Stimulated activated CD8-positive, alpha-beta memory T cell treated with anti-CD3 and anti-CD28 coated beads, Interleukin-4, amount 100 ng/mL, for 24 hours (primary cell): Measurements from ENCODE around the gene ABLIM3.
"Not testable (repeated sequence)": the region's sequence is repeated elsewhere in the genome, so short reads cannot be mapped to it uniquely, and the experiment has no call there.

Experiments used
- DNase-seq: peaks from one replicate; pipeline ENCODE4 v3.0.0-alpha.2; 2020; ENCODE audit warnings: low read depth

ABLIM3 gene

GRCh38 chr5:149157330-149157729, 16.0 kb downstream of the ABLIM3 start:
- no peak for DNase-seq

DNA sequence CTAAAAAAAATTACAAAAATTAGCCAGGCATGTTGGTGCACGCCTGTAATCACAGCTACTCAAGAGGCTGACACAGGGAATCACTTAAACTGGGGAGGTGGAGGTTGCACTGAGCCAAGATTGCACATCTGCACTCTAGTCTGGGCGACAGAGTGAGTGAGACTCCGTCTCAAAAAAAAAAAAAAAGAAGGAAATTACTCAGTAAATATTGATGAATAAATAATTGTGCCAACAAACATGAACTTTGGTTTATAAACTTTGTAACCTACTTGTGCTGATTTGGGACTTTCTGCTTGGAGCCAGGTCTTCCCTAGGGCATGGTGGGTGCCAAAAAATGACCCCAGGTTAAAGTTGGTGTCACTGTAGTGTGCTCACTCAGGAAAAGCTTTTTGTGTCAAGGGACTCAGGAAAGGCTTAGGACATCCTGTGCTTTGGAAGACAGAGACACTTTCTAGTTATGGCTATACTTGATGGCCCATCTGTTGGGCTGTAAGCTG, 19.0 kb downstream of the ABLIM3 start:
- no peak for DNase-seq

- no peak for DNase-seq
These were observed 19.9 kb downstream of the ABLIM3 start for GRCh38 chr5:149161026-149161687.

DNA sequence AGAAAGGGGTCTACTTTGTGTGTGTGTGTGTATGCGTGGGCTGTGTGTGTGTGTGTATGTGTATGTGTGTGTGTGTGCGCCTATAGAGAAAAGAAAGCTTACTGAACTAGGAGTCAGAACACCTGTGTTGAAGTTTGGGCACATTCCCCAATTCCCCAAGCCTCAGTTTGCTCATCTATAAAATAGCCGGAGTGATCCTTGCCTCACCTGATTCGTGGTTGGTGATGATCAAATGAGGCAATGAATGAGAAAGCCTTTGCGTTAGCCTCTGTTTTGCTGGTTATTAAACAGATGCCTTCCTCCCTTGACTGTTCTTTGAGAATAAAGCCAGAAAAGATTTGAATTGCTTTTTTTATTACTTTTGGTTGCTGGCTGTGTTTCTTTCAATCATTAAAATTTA, 20.6 kb downstream of the ABLIM3 start:
- DNase-seq = no peak

DNA sequence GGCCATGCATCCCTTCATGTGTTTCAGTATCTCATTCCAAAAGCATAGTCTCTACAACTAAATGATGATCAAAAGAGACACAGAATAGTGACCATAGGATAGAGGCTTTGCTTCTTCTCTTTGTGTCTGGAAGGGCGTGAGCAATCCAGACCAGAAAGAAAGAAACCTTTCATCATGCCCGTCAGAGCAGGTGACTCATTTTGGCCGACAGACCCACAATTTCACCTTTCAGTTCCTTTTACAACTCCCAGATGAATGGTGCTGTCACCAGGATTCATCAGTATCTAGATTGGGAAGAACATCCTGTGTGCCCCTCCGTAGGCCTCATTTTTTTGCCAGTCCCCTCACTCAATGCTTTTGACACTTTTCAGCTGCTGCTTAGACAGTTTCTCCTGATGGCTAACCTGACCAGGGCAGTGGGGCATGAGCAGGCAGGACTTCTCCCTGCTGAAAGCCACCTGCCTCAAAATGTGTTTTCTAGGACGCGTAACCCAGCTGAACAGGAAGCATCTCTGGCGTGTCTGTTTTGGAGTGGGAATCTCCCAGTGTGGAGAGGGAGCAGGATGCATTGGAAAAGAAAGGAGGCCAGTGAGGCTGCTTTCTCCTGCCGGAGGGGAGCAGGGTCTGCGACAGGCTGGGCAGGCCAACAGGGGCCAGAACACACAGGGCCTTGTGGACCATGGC, 21.2 kb downstream of the ABLIM3 start:
- no peak for DNase-seq

- DNase-seq = no peak
These were observed 23.4 kb downstream of the ABLIM3 start for GRCh38 chr5:149164731-149165130.

DNA sequence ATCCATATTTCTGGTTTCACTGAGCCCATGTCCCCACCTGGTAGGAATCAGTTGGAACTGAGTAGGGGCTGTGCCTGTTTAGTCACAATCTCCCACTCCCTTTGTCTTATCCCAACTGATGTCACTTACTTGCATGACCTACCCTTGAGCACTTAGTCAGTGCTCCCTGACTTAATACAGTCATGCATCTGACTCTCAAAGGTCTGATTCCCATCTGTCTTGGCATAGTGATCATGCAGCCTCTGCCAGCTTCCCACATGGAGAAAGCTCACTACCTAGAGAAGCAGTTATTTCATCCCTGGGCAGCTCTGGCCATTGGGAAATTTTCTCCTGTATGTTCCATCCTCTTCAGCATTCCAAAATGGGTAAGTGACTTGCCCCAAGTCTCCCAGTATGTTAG, 24.8 kb downstream of the ABLIM3 start:
- no peak for DNase-seq

DNA sequence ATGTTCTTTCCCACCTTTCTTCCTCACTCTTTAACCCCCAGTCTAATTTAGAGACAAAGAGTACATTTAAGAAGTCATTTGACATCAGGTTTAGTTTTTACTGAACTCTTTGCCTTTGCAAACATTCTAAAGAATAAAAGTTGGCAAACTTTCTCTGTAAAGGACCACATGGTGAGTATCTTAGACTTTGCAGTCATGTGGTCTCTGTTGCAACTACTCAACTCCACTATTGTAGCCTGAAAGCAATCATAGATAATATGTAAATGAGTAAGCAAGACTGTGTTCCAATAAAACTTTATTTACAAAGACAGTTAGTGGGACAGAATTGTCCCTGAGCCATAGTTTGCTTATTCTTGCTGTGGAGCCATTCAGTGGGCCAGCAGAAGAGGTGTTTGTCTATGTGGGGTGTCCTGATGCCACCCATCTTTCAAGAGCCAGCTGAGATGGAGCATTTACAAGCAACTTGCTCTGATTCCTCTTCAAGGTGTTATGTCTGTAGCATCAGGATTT, 25.4 kb downstream of the ABLIM3 start:
- DNase-seq = no peak

- no peak for DNase-seq
These were observed 27.1 kb downstream of the ABLIM3 start for GRCh38 chr5:149168276-149168906.

- no peak for DNase-seq
These were observed 29.0 kb downstream of the ABLIM3 start for GRCh38 chr5:149170299-149170698.

GRCh38 chr5:149172261-149172660, 31.0 kb downstream of the ABLIM3 start:
- no peak for DNase-seq

- no peak for DNase-seq
These were observed 31.6 kb downstream of the ABLIM3 start for GRCh38 chr5:149172709-149173505.

- no peak for DNase-seq
These were observed 33.5 kb downstream of the ABLIM3 start for GRCh38 chr5:149174847-149175234.

DNA sequence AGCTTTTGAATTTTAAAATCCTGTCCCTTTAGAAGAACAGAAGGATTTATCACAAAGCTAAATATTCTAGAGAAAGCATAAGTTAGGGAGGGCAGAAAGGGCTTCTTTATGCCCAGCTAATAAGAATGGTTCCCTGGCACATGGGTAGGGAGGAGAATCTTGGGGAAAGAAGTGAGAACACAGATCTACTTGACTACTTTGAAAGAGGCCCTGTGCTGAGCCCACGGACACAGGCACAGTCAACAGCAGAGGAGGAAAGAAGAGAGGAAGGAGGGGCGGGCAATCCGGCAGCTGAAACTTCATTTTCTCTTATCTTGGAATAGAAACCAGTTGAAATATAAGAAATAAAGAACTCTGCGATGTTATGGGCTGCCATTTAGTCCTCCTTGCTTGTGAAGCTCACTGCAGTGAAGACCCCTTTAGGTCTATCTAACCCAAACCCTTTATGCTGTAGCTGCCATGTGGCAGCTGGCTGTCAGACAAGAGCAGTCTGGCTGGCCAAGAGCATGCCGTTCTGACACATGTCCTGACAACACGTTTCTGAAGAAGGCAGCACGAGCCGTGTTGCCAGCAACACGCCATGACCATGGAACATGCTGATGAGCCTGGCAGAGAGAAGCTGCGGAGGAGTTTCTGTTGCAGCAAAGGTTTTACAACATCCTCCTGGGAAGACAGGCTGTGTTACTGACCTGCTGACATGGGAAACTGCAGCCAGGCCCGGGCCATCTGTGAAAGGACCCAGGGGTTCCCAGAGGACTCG, 34.2 kb downstream of the ABLIM3 start:
- no peak for DNase-seq

DNA sequence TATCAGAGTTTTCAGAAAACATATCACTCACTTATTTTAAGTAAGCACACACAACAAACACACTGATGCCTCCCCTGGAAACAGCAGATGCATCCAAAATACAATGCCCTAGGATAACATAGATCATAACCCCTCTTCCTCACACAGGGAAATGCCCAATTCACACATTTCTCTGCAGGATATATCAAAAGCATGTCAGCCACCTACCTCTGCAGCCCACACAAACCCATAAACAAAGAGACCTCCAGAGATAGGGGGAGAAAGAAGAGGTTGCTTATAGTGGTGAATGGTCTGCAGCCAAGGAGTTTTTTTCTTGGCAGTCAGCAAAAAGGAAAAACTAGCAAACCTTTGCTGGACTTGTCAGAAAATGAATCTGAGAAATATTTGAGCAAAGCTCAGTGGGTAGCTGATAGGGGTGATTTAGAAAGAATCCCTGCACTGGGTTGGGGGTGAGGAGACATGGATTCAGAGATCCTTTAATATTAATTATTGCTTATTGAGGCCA, 36.1 kb downstream of the ABLIM3 start:
- DNase-seq = no peak

DNA sequence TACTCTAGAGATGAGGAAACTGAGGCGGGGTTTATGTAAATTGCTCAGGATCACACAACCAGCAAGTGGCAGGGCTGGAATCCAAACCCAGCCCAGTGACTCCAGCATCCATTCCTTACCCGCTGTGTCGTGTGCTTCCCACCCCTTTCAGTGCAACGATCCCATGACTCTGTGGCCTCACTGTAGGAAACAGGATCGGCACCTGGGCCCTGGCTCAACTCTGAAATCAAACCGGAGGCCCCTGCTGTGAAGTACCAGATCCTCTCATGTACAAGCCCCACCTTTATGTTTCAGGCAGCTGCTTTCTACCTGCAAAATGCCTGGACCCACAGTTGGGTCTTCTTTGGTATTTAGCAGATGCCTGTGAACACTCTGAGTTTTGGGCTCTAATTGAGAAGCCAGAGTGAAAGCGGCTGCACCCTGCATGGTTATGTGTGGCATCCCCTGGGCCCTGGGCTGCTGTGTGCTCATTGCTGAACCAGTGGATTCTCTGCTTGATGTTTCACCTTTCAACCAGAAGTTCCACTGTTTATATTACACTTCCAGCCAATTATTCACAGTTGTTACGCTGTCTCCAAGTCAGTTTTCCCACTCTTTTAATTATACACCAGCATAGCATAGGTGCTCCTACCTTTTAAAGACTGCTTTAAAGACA, 36.7 kb downstream of the ABLIM3 start:
- DNase-seq = no peak

DNA sequence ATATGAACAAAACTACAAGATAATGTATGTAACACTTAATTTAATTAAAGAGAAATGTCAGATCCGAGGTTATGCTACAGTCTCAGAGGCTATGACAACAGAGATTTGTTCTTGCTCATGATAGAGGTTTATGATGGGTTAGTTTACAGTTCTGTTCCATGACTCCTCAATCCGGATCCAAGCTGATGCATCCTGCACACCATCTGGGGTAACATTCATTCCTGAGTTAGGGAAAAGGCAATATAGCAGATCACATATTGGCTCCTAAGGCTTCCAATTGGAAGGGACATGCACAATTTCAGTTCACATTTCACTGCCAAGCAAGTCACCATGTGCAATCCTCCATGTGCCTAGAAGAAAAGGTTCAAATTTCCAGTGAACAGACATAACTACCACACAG, 40.4 kb downstream of the ABLIM3 start:
- no peak for DNase-seq

- DNase-seq = no peak
These were observed 40.9 kb downstream of the ABLIM3 start for GRCh38 chr5:149182241-149182640.

- no peak for DNase-seq
These were observed 43.8 kb downstream of the ABLIM3 start for GRCh38 chr5:149185067-149185466.

DNA sequence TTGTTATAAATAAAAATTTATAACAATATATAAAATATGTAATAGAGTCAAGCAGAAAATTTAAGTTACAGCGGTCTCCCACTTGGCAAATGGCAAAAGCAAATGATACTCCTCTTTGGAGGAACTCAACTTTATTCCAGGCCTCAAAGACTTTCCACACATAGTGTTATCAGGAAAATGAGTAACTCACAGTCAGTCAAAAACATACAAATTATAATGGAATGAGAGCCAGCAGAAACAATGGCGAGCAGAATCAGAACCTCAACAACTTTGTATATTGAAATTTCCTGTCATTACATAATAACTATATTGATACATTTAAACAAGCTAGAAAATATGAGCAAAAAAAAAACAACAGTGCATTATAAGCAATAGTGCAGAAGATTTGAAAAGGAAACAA, 45.2 kb downstream of the ABLIM3 start:
- no peak for DNase-seq

DNA sequence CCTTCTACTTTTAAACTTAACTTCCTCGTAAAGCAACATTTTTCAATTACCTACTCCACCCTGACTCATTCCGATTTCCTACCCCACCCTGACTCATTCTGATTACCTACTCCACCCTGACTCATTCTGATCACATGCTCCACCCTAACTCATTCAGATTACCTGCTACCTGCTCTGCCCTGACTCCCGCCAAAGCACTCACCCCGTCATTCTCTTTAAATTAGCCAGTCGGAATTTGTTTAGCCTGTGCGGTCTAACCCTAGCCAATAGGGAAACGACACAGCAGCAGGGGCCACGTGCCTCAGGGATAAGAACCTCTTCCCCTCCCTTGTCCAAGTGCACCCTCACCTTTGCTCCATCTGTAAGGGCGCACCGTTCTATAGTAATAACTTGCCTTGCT, 46.3 kb downstream of the ABLIM3 start:
- DNase-seq = not testable (repeated sequence)
